SKM-1 (cell line): Measurements from ENCODE around the gene SIPA1L3.

Source experiments
- DNase-seq: peaks from one replicate; lab custom pipeline; 2025; ENCODE audit not compliant: unreplicated experiment; lab: John Stamatoyannopoulos, UW

The SIPA1L3 gene

DNA sequence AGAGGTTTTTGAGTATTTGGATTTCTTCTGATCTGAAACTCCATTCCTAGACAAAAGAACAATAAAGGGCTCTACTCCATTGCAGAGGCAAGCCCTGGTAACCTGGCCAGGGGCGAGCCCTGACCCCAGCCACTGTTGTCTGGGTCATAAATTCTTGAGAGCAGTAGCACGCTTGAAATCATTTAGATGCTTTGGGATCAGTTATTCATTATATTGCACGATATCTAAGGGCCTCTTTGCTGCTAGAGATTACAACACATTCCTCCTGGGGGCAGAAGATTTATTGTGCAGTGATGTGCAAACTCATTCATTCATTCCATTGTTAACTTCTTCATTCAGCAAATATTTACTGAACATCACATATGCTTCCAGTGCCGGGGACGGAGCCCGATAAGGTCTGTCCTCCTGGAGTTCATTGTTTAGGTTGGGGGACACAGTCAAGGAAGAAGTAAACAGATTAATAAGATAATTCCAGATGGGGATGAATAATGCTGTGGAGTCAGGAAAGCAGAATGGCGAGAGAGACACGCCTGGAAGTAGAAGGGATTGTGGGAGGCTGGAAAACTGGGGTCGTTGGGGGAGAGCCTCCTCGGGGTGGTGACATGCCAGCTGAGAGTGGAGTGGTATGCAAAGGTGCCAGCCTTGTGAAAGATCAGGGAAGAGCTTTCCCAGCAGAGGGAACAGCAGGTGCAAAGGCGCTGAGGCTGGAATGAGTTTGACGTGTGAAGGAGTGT lies 34.9 kb downstream of the SIPA1L3 start:
- DNase-seq = no peak

DNA sequence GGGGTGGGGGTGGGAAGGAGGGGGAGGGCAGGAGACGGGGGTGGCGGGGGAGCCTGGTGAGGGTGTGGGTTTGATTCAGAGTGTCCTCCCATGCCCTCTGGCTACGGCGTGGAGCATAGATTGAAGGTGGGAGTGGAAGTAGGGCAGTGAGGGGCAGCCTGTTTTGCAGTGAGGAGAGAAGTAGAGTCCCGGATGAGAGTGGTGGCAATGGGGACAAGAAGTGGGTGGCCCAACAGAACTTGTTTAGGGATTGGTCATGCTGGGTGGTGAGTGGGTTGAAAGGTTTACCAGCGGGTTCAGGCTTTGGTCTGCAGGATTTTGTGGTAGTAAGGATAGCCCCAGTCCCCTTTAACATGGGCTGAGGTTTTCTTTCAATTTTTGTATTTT lies 35.5 kb downstream of the SIPA1L3 start:
- DNase-seq = no peak

DNA sequence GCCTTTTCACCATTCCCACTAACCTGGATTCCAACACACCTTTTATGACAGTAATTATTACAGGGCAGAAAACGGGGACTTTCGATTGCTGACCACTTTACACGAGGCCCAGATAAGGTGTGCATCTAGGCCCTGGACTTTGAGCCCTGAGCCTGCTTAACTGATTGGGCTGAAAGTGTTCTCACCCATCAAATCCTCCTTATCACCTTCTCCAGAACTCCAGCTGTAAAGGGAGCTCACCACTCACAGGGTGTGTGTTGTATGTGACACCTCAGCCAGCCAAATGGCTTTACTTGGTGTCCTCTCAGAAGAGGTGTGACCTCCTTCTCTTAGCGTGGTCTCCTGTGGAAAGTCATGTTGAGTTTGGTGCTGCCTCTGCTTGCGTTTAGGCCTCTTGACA lies 36.5 kb downstream of the SIPA1L3 start:
- DNase-seq = no peak

DNA sequence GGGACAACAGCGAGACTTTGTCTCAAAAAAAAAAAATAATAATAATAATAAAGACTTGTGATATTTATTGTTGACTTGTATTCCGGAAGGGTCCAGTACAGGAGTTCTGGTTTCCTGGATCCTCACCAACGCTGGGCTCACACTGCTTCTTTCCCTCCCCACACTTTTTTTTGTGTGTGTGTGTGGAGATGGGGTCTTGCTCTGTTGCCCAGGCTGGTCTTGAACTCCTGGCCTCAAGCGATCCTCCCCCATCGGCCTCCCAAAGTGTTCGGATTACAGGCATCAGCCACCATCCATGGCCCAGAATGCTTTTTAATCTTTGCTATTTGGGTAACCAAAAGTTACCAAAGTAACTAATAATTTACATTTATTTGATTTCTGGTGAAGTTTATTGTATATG lies 39.1 kb downstream of the SIPA1L3 start:
- no peak for DNase-seq

DNA sequence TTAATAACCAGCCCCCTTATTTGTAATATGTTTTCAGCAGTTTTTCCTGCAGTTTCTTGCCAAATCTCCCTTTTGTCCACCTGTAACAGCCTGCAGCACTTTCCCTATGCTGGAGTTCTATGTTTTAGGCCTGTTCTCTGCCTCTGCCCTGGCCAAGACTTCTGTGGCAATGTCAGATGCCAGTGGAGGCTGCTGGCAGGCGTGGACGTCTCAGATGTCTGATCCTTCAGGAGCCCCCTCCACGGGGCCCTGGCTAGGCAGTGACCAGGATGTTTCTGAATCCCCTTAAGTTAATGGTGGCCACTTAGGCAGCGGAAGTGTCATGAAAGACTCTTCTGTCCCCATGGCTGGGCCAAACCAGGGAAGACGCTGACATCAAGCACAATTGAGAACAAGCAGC lies 40.8 kb downstream of the SIPA1L3 start:
- no peak for DNase-seq

DNA sequence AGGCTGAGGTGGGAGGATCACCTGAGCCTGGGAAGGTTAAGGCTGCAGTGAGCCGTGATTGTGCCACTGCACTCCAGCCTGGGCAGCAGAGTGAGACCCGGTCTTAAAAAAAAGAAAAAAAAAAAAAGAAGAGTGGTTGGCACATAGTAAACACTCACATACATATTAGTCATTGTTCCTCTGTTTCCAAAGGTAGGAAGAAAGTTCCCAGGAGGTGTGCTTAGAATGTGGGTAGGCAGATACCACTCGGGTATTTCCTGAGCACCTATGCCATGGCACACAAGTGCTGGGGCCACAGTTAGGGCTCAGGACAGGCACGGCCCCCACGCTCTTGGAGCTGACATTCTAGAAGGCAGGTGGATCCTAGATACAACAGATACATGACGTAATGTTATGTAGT lies 41.4 kb downstream of the SIPA1L3 start:
- no peak for DNase-seq

DNA sequence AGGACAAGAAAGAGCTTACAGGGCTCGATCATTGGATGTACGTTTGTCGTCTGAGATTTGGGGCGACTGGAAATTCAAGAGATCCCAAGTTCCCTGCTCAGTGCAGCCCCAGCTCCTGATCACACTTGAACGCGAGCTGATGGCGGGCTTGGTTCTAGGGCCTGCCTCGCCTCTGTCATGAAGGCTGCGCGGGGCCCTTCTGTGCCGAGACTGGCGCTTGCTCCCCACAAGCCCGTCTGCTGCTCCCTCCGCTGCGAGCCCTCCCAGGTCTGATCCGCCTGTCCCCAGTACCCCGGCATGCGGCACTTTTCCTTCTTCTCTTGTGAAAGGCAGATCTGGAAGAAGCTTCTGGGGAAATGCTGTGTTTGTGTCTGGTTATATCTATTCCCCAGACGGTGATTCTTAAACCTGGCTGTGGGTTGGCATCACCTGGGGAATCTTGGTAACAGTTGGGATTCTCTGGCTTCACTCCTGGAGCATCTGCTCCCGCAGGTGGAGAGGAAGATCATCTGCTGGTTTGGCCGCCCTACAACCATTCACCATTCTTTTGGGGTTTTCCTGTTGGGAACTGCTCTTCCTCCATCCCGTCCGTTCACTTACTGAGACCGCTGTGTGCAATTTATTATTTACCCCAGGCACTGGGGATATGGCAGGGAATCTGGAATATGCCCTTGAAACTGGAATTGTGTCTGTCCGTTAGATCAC lies 43.6 kb downstream of the SIPA1L3 start:
- DNase-seq = no peak

DNA sequence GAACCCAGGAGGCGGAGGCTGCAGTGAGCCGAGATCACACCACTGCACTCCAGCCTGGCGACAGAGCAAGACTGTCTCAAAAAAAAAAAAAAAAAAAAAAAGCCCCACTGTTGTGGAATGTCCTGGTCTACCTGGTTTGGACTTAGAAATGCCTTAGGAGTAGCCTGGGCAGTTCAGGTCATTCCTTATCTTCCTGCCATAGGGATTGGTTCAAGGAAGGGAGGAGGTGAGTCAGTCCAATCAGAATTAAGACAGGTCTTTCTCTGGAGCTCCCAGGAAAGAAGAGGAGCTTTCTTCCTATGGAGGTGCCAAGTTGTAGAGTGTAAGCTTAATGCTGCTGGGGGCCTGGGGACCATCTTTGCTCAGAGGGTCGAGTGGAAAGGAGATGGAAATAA lies 44.8 kb downstream of the SIPA1L3 start:
- no peak for DNase-seq

DNA sequence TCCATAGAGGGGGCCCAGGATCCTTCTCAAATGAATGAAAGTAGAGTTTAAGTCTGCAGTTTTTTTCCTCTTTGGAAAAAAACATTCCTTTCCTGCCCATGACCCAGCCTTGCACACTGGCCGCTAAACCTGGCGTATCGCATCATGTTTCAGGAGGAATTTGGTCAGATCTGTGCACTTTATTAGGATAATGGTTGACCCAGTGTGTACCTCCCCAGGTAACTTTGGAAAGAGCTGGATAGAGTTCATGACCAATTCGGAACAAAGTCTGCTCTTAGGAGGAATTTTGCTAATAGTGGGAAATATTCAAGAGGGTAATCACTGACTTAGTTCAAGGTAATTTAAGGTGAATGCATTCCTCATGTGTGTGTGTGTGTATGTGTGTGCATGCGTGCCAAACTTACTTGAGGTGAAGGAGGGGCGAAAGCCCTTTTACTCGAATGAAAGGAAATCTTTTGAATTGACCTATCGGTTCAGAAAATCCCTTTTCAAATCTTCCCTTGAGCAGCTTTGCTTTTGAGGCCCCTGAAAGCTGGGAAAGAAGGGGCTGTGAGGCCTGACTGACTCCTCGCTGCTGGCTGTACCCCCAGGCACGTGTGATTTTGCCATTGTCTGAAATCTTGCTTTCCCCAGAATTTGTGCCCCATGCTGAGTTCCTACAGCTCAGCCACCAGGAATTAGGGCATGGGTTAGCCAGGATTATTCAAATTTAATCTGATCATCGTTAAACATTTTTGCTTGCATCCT lies 46.3 kb downstream of the SIPA1L3 start:
- no peak for DNase-seq

DNA sequence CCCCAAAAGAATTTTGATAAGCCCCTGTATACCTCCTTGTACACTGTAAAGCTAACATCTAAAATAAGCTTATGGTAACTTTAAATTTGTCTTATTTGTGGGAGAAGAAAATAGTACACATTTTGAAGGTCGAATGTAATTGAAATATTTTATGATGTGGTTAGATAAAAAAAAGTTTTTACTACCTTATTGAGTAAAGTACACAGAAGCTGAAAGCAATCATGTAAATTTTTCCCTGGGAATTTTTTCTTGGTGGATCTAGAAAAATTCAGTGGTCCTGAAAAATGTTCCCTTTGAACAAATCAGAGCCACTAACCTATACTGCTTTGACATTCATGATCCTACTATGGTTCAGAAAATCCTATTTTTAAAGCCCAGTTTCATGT lies 46.9 kb downstream of the SIPA1L3 start:
- no peak for DNase-seq

DNA sequence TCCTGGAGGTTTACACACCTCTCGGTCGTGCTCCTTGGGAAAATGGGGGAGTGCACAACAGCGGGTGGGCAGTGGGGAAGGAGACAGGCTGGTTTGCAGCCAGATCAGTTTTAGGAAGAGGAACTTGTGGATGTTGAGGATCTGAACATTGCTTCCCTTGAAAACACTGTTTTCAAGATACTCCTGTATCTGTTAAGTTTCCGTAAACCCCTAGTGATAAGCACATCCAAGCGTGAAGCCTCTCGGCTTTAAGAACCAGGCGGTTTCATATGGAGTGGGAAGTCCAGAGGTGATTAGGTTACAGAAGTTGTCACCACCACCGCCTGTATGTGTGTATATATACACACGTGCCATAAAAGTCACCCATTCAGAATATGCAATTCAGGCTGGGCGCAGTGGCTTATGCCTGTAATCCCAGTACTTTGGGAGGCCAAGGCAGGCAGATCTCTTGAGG lies 47.4 kb downstream of the SIPA1L3 start:
- no peak for DNase-seq

DNA sequence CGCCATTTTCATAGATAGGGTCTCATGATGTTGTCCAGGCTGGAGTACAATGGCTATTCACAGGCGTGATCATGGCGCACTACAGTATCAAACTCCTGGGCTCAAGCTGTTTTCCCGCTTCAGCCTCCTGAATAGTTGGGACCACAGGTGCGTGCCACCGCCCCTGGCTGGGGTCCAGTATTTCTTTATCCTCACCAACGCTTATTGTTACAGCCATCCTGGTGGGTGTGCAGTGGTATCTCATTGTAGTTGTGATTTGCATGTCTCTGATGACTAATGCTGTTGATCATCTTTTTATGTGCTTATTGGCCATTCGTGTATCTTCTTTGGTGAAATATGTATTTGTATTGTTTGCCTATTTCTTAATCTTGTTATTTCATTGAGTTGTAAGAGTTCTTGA lies 49.0 kb downstream of the SIPA1L3 start:
- no peak for DNase-seq

DNA sequence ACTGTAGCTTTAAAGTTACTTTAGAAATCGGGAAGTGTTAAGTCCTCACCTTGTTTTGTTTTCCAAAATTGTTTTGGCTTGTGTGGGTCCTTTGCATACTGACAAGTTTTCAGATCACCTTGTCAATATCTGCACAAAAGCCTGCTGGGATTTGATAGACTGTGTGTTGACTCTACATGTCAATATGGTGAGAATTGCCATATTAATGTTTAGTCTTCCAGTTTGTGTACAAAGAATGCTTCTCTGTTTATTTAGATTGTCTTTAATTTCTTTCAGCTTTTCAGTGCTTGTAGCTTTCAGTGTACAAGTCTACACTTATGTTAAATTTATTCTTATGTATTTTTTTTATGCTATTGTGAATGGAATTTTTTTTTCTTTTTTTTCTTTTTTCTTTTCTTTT lies 50.2 kb downstream of the SIPA1L3 start:
- DNase-seq = no peak

DNA sequence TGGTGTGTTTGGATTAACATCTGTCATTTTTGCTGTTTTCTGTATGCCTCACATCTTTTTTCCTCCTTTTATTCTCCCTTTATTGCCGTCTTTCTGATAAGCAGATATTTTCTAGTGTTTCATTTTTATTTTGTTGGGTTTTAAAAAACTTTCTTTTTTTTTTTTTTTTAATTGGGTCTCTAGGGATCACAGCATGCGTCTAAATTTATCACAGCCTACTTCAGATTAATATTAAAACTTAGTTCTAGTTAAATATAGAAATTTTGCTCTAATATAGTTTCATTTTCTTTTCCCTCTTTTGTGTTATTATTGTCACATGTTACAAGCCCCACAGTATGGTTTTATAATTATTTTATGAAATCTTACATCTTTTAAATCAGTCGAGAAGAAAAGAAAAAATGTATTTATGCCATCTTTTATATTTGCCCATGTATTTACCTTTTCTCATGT lies 52.7 kb downstream of the SIPA1L3 start:
- DNase-seq = no peak

DNA sequence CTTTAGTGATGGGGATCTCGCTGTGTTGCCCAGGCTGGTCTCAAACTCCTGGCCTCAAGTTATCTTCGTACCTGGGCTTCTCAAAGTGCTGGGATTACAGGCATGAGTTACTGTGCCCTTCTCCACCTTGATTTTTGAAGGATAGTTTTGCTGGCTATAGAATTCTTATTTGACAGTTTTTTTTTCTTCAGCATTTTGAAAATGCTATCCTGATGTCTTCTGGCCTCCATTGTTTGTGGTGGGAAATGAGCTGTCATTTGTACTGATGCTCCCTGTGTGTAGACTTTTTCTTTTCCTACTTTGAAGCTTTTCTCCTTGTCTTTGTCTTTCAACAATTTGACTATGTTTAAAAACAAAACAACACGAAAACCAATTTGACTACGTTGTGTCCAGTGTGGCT lies 54.2 kb downstream of the SIPA1L3 start:
- no peak for DNase-seq

DNA sequence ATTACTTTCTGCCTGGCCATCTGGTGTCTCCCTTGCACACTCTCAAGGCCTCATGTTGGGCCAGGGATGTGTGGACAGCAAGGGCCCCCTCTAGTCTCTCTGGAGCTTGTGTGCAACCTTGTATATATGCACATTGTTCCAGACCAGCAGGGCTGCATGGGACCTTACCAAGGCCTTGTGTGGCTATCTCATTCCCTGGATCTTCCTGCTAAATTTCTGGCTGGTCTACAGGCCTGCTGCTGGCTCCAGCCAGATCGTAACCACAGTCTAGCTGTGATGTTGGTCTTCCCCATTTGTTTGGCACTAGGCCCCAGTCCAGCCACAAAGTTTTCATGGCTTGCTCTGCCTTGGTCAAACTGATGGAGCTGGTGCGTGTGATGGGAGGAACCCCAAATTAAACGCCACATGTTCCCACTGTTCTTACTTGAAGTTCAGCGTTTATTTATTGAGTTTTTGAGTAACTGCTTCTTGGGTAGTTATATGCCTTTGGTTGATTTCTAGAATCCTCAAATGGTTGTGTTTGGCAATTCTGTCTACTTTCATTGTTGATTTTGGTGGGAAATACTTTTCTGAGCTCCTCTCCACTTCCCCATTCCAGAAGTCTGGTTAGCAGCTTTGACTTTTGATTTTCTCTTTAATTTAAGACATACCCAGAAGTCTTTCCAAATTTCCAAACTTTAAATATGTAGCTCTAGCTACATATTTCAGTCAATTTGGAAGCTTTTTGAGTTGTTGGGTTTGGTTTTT lies 56.4 kb downstream of the SIPA1L3 start:
- DNase-seq = no peak

DNA sequence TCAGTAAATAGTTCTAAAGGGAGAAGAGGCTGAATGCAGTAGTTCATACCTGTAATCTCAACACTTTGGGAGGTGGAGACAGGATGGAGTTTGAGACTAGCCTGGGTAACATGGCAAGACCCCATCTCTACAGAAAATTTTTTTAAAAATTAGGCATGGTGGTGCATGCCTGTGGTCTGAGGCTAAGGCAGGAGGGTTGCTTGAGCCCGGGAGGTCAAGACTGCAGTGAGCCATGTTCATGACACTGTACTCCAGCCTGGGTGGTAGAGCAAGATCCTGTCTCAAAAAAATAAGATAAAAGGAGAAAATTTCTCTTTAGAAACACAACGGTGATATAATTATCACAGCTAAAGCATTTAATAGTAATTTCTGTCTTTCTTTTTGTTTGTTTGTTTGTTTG lies 57.1 kb downstream of the SIPA1L3 start:
- no peak for DNase-seq

DNA sequence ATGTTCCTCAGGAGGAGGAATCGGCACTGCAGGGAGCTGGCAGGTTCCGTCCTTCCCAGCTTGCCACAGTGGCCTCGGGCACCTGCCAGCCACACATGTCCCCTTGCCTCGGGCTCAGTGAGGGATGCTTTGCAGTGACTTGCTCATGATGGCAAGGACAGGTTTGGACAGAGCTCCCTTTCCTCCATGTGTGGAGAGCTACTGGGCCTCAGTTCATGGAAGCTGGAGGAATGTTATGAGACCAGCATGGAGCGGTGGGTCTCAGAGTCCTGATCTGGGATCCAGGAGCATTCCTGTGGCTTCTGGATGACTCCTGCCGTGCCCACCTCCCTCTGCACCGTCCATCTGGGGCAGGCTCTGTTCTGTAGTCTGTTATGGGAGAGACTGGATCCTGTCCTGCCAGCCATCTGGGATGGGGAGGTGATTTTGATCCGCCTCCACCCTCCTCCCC lies 59.2 kb downstream of the SIPA1L3 start:
- no peak for DNase-seq

DNA sequence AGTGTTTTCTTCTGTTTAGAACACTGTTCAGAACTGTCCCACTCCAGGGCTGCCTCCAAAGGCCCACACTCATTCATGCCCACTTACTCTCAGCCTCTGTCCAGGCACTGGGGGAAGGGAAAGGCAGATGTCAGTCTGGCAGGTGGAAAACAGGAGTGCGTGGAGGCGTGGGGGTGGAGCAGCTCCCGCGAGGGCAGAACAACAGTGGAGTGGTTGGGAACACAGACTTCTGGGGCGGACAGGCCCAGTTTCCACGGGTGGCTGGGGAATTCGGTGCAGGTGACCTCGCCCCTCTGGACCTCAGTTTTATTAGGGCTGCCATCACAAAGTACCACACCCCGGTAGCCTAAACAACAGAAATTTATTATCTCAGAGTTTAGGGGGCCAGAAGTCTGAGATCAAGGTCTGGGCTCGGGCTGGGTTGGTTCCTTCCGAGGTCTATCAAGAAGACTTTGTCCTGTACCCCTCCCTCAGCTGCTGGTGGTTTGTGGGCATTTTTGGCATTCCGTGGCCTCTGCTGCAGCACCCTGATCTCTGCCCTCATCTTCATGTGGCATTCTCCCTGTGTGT lies 59.7 kb downstream of the SIPA1L3 start:
- DNase-seq = no peak

DNA sequence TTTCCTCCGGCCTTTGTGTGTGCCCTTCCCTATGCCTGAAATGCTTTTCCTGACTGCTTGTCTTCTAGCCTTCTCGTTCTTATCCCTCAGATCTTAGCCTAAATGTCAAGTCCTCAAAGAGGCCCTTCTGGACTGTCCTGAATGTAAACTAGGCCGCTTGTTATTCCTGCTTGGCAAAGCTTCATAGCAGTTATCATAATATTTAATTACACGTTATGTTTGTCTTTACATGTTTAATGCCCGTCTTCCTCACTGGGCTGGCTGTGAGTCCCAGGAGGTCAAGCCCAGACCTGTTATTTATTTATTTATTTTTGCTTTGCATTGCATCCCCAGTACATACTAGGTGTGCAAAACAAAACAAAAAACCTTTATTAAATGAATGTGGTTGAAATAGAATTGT lies 62.7 kb downstream of the SIPA1L3 start:
- DNase-seq = no peak

DNA sequence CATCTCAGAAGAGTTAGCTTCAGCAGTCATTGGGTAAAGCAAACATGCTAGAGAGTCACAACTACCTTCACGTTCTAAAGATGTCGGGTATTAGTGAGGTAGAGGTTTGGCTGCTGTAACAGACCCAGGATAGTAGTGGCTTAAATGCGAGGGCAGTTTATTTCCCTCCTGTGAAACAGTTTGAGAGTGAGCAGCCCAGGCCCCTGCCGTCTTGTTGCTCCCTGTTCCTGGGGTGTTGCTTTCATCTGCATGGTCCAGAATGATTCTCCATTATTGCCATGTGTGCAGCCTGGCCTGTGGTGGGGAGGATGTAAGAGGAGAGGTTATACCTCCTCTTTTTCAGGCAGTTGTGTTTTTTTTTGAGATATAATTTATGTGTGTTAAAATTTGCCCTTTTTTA lies 63.7 kb downstream of the SIPA1L3 start:
- DNase-seq = no peak
